GM12864 (cell line): Measurements from ENCODE around the gene SLC39A9.
"Not testable (repeated sequence)": the region's sequence is repeated elsewhere in the genome, so short reads cannot be mapped to it uniquely, and the experiment has no call there.

Experiments
- DNase-seq: peaks from one replicate; pipeline ENCODE4 v3.0.0-alpha.2; 2011; ENCODE audit warnings: low read depth
- H3K4me3 ChIP-seq: 2 replicates; pipeline ENCODE4 v1.5.1; 2011; ENCODE audit warnings: mild to moderate bottlenecking, low read depth, low read length, control low read depth
- TF ChIP-seq, protein P1 (sequence below): IDR thresholded peaks from 2 replicates; pipeline ENCODE4 v1.5.1; 2011; ENCODE audit warnings: low read depth, mild to moderate bottlenecking, moderate library complexity, low read length, control low read depth, inconsistent platforms; ENCODE audit errors: missing control alignments

Gene SLC39A9

DNA sequence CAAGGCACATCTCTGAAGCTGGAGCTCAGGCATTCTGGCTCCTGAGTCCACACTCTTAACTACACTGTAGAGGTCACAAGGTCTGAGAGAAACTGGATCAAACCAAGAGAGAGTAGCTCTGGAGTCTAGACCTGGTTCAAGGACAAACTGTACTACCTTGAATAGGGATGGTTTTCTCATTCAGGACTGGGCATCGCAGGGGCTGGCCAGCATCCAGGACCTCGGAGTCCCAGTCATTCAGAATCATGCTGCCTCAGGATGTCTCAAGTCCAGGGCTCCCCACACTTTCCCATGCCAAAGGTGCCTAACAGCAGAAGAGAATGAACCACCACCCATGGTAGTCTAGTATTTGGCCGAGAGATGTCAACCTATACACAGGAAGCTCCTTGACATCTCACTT is 72.9 kb downstream of the SLC39A9 start:
- H3K4me3 ChIP-seq: no peak overlapping the region
- TF ChIP-seq, protein P1, sequence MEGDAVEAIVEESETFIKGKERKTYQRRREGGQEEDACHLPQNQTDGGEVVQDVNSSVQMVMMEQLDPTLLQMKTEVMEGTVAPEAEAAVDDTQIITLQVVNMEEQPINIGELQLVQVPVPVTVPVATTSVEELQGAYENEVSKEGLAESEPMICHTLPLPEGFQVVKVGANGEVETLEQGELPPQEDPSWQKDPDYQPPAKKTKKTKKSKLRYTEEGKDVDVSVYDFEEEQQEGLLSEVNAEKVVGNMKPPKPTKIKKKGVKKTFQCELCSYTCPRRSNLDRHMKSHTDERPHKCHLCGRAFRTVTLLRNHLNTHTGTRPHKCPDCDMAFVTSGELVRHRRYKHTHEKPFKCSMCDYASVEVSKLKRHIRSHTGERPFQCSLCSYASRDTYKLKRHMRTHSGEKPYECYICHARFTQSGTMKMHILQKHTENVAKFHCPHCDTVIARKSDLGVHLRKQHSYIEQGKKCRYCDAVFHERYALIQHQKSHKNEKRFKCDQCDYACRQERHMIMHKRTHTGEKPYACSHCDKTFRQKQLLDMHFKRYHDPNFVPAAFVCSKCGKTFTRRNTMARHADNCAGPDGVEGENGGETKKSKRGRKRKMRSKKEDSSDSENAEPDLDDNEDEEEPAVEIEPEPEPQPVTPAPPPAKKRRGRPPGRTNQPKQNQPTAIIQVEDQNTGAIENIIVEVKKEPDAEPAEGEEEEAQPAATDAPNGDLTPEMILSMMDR: no peak
- DNase-seq: no peak

DNA sequence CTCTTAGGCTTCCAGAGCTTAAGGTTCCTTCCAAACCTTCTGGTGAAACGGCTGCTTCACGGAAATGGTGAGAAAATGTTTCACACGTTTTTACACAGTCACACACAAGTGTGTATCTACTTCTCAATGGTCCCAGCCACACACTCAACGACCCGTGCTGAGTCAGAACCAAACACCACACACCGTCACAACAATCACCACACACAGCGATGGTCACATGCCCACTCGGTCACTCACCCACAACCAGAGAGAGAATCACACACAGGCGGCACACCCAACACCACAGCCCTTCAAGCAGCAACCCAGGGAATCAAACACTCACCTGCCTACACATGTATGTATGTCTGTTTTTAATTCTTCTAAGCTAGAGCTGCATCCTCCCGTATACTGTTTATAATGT is 73.4 kb downstream of the SLC39A9 start:
- TF ChIP-seq, protein P1: no peak
- no peak for DNase-seq
- H3K4me3 ChIP-seq: no peak overlapping the region

DNA sequence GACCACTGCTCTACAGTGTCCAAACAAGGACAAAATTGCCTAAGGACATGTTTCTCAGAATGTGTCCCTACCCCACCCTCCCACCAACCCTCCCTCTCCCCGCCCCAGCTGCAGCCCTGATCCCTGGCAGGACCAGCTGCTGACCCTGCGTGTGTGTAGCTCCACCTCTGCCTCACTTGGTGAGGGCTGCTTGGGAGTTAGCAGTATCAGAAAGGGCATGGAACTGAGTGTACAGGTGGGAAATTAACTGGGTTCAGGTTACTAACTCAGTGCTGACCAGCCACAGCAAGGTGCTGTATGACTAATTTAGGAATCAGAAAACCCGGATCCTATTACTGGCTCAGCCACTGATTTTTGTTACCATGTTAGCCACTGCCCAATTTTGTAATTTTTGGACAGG is 74.8 kb downstream of the SLC39A9 start:
- TF ChIP-seq, protein P1: no peak
- no peak overlapping the region for H3K4me3 ChIP-seq
- no peak for DNase-seq

DNA sequence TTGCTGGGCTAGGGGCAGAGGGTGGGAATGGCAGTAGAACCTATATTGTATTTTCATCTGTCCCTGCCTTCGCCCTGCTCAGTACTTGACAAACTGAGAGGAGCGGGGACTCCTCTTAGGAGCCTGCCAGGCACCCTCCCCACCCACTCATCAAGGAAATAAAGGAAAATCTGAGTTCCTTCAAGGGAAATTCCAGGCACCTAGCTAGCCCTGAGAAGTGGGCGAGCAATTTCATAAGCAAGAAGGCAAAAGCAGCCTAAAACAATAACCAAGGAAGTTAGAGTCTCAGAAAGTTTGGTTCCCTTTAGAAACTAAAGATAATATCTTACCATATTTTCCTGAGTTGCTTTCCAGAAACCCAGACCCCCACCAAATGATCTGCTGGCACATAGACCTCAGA is 75.5 kb downstream of the SLC39A9 start:
- DNase-seq: no peak
- TF ChIP-seq, protein P1: no peak

DNA sequence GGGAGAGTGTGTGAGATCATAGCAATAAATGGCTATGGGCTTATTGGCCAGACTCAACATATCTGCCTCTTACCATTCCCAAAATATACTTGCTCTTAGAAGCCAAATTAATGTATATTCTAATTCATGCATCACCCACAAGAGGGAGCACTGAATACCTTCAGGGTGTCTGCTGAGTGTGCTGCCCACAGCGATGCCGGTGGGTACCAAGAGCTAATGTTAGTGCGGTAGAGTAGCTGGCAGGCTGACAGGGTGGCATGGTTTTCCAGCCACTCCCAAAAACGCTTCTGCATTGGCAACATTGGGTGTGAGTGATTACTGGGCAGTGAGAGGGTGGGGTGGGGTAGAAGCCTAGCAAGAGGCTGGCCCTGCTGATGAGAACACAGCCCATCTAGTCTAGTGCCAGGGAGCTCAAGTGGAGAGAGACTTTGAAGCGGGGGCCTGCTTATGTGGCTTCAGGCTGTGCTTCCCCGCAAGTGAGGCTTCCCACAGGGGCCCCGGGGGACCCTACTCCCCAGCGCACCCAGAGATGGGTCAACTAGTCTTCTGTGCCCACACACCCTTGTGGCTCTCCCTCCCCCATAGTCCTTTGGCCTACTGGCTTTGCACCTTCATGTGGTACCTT is 76.8 kb downstream of the SLC39A9 start:
- no peak overlapping the region for H3K4me3 ChIP-seq
- DNase-seq: no peak
- TF ChIP-seq, protein P1: peak; percentile 53

More for the DNA sequence above, 75.5 kb downstream of the SLC39A9 start:
- no peak overlapping the region for H3K4me3 ChIP-seq

DNA sequence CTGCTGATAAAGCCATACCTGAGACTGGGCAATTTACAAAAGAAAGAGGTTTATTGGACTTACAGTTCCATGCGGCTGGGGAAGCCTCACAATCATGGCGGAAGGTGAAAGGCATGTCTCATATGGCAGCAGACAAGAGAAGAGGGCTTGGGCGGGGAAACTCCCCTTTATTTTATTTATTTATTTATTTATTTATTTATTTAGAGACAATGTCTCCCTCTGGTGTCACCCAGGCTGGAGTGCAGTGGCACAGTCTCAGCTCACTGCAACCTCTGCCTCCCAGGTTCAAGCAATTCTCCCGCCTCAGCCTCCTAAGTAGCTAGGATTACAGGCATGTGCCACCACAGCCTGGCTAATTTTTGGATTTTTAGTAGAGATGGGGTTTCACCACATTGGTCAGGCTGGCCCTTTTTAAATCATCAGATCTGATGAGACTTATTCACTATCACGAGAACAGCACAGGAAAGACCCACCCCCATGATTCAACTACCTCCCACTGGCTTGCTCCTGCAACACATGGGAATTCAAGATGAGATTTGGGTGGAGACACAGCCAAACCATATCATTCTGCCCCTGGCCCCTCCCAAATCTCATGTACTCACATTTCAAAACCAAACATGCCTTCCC is 78.4 kb downstream of the SLC39A9 start:
- H3K4me3 ChIP-seq, DNase-seq: not testable (repeated sequence)

DNA sequence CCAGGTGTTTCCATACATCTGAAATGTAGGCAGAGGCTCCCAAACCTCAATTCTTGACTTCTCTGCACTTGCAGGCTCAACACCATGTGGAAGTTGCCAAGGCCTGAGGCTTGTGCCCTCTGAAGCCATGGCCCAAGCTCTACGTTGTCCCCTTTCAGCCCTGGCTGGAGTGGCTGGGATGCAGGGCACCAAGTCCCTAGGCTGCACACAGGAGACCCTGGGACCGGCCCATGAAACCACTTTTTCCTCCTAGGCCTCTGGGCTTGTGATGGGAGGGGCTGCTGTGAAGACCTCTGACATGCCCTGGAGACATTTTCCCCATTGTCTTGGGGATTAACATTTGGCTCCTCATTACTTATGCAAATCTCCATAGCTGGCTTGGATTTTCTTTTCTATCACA is 79.6 kb downstream of the SLC39A9 start:
- H3K4me3 ChIP-seq, DNase-seq: not testable (repeated sequence)

DNA sequence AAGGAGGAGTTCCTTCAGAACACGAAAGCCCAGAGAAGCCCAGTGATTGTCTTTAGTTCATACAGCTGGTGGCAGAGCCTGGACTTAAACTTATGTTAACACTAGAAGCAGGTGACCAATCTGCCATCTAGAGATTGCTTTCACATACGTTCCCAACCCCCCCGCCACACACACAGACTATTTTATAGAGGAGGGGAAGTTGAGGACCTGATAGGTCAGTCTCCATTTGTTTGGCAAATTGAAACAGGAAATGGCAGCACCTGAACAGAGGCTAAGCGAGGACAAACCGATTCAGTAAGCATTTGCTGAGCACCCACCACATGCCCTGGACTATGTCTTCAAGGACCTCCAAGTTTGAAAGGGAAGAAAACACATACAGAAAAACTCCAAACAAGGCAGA is 81.2 kb downstream of the SLC39A9 start:
- TF ChIP-seq, protein P1: no peak
- DNase-seq: no peak
- no peak overlapping the region for H3K4me3 ChIP-seq
